ENCODE measurements around the gene WDR35.

Gene WDR35

GRCh38 chr2:19989667-19990415 lies at the start of gene WDR35:
WDR35 (minus strand) TSS chr2:19990105; CDS start chr2:19990015, 90 bp downstream.
- DNase-seq (ENCODE audit: low read depth in 2 of 2, low spot score in 1 of 2): peak; percentile 77 to 88

GRCh38 chr2:20037660-20038059 lies 47.8 kb upstream of the WDR35 start:
- DNase-seq (ENCODE audit: low read depth in 2 of 2, low spot score in 1 of 2): no peak

DNA sequence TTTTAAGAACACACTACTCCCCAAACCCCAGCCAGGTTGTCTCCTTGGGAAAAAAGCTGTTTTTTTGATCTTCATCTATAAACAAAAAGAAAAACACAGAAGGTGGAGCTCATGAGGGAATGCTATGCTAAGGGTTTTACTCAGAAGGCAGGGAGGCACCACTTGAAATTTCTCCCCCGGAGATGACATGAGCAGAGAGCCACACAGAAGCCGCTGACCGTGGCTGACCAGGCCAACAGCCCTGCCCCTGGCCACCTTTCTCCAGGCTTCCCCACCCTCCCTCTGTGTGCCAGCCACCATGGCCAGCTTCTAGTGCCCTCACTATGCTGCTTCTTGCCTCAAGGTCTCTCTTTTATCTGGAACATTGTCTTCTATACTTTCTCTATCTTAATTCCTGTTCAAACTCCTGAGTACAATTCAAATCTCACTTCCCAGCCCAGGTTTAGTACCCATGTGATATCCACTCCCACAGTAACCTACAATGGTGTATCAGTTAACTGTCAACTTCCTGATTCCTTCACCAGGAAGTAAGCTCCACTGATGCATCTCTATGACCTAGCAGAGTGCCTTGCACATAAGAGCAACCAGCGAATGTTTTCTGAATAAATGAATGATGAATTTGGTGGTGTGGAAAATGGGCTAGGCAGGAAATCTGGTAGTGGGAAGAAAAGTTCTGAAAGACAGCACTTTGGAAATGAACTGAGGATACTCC lies 46.2 kb upstream of the WDR35 start:
- DNase-seq (ENCODE audit: low read depth in 2 of 2, low spot score in 1 of 2): no peak

DNA sequence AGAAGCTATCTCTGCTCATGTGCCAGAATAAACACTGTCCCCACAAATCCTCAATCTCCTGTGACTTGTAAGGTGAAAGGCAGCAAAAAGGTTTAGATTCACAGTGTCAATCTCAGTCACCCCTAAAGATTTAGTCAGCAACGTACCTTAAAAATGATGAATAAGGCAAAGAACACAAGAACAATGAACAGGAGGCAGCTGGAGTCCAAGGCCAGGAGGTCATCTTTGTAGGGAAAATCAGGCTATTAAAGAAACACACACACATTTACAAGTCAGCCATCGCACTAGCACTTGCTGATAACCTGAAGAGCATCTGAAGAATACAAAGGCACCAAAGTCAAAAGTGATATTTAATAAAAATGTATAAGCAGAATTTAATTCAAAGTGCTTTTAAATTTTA lies 44.9 kb upstream of the WDR35 start:
- DNase-seq (ENCODE audit: low read depth in 2 of 2, low spot score in 1 of 2): no peak

DNA sequence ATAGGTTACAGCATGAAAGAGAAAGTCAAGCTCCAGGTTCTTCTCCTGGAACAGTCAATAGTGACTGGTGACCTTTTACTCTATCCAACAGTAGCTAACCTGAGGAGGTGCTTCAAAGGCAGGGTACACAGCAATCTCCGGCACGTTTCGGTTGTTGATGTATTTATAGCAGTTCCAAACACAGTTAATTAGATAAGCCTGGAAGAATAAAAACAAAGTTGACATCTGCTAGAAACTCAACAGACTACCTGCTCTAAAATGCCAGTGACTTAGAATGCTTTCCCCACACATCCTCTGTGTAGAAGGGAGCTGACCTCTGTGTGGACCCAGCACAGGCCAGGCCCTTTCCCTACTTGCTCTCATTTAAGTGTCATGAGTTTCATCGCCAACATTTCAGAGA lies 44.3 kb upstream of the WDR35 start:
- DNase-seq (ENCODE audit: low read depth in 2 of 2, low spot score in 1 of 2): no peak

- no peak for DNase-seq (ENCODE audit: low read depth in 2 of 2, low spot score in 1 of 2)
These were observed 43.4 kb upstream of the WDR35 start for GRCh38 chr2:20033322-20033721.

DNA sequence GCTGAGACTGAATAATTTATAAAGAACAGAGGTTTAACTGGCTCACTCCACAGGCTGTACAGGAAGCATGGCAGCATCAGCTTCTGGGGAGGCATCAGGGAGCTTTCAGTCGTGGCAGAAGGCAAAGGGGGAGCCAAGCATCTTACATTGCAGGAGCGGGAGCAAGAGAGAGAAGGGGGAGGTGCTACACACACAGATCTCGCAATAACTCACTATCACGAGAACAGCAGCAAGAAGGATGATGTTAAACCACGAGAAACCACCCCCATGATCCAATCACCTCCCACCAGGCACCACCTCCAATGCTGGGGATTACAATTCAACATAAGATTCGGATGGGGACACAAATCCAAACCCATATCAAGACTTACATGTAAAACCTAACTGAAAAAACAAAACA lies 40.3 kb upstream of the WDR35 start:
- no peak for DNase-seq (ENCODE audit: low read depth in 2 of 2, low spot score in 1 of 2)

DNA sequence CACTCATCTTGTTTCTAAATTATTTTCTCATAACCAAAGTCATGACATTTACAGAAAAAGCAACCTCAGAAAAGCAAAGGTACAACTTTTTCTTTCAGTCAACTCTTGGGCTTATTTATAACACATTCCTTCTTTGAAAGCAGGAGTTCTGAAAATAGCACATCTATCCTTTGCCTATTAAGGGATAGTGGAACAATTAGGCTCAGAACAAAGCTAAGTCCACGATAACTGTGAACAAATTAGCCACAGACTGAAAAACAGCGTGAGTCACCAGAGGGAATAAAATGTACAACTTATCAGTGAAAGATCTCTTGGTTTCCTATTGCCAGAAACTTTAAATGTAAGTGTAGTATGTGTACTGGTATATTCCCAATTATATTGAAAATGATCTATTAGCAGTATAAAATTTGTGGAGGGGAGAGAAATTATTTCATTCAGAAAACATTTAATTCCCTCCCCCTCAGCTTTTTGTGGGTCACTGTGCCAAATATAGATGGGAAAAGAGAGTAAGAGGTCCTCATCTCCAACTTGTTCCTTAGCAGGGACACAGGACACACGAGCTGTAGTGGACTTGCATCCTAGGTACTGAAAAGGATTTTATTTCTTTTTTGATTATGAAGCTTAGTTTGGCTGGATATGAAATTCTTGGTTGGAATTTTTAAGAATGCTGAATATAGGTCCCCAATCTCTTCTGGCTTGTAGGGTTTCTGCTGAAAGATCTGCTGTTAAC lies 38.0 kb upstream of the WDR35 start:
- DNase-seq (ENCODE audit: low read depth in 2 of 2, low spot score in 1 of 2): no peak

GRCh38 chr2:20027260-20027677 lies 37.4 kb upstream of the WDR35 start:
- no peak for DNase-seq (ENCODE audit: low read depth in 2 of 2, low spot score in 1 of 2)

GRCh38 chr2:20025065-20025786 lies 35.3 kb upstream of the WDR35 start:
- DNase-seq (ENCODE audit: low read depth in 2 of 2, low spot score in 1 of 2): no peak

DNA sequence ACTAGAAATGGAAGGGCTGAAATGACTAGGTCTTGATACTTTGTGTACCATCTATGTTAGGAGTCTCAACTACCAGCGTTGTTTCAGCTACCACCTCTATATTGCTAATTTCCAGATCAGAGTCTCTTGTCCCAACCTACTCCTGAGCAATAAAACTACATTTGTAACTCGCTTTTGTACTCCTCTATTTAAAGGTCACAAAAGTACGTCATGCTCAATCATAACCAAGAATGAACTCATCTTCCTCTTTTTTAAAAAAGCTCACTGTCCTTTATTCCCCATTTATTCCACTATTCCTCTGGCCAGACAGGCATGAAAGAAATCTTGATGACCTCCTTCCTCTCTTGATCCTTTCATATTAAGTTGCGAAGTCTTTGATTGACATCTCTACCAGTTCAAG lies 33.8 kb upstream of the WDR35 start:
- no peak for DNase-seq (ENCODE audit: low read depth in 2 of 2, low spot score in 1 of 2)

GRCh38 chr2:20021405-20022009 lies 31.6 kb upstream of the WDR35 start:
- no peak for DNase-seq (ENCODE audit: low read depth in 2 of 2, low spot score in 1 of 2)

GRCh38 chr2:20019747-20020146 lies 29.8 kb upstream of the WDR35 start:
- DNase-seq (ENCODE audit: low read depth in 2 of 2, low spot score in 1 of 2): no peak

- no peak for DNase-seq (ENCODE audit: low read depth in 2 of 2, low spot score in 1 of 2)
These were observed 28.8 kb upstream of the WDR35 start for GRCh38 chr2:20018601-20019152.

DNA sequence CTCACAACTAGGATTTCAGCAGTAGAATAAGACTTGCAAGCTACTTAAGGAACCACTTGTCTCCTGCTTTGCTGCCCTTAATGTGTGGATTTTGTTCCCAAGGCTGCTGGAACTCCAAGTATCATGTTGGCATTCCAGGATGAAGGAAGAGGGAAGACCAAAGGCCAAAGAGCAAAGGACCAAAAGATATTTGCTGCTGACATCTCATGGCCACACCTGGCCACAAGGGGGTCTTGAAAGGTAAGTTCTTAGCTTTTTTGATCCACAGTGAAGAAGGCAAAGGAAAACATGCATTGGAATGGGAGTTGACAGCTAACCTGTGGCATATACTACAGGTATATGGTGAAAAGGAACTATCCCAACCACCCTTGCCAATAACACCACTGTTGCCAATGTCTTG lies 26.4 kb upstream of the WDR35 start:
- DNase-seq (ENCODE audit: low read depth in 2 of 2, low spot score in 1 of 2): no peak

DNA sequence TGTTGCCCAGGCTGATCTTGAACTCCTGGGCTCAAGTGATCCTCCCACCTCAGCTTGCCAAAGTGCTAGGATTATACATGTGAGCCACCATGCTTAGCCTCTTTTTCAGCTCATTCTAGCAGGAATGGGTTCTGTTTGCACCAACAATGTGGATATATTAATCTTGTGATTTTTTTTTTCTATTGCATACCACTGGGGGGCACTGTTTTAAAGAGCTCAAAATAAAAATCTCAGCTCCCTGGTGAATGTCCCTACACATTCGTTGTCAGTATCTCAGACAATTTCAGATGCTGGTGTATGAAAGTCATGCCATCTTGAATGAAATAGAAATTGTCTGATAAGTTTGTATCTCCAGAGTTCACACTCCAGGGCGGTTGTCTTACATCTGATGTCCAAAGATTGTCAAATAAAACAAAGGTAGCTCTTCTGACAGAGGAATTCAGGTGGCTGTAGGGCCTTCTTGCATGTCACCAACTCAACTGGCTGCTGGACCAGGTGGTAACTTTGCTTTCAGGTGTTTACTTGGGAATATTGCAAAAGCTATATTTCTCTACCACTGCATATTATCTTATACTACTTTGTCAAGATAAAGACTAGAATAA lies 25.7 kb upstream of the WDR35 start:
- no peak for DNase-seq (ENCODE audit: low read depth in 2 of 2, low spot score in 1 of 2)

DNA sequence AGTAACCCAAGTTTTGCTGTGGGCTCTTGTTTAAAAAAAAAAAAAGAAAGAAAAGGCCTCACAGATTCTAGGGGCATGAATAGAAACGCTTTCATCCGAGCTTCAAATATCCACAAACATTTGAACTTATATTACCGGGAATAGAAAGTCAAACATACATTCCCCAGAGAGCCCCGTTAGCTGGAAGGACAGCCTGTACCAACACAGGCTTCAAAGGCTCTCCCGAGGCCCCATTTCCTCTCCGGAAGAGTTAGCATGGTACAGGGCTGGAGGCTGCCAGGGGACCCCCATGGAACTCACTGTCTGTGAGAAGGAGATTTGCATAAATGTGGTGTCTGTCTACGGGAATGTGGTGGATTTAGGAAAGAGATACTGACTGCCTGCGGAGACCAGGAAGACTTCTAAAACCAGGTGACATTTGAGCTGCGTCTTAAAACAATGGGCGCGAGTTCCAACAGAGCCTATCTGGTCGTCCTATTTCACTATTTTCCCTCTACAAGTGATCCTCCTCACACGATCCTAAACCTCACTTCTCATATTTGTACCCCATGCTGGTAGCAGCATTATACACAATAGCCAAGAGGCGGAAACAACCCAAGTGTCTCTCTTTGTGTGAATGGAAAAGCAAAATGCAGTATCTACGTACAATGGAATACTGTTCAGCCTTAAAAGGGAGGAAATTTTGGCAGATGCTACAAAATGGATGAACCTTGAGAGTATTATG lies 23.4 kb upstream of the WDR35 start:
- no peak for DNase-seq (ENCODE audit: low read depth in 2 of 2, low spot score in 1 of 2)

DNA sequence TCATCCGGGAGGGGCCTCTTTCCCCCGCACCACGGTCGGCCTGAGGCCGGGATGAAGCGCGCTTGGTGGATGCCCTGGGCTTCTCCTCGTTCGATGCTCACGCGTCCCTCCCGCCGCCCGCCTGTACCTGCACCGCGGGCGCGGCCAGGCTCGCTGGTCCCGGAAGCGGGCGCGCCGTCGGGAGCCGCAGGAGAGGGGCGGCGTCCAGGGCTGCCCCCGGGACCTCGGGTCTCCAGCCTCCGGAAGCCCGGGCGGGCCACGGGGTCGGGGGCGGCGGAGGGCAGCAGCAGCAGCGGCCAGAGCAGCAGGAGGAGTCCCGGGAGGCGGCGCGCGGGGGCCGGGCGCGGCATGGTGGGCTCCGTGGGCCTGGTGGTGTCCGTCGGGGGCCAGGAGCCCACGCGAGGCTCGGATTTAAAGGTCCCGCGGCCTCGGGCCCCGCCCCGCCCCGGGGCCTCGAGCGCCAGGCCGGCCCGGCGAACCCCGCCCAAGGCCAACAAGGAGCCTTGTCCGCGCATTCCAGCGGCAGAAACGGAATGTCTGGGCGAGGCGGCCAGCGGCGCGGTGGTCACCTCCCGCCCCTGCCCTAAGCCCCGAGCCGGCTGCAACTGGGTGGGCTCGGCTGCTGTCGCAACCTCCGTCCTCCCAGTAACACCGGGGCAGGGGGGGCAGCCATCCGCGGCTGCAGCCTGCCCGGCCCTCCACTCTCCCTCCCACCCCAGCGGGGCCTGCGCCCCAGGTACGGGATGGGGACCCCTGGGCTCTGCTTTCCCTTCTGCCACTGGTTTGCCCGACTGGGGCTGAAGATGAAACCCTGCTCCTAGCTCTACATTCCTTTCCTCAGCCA lies 22.6 kb upstream of the WDR35 start, which contains the start of gene MATN3:
Gene MATN3 (minus strand): TSS at position 387 of the 844 bp plus-strand sequence. CDS start 37 bp downstream, at position 350.
- no peak for DNase-seq (ENCODE audit: low read depth in 2 of 2, low spot score in 1 of 2)

- no peak for DNase-seq (ENCODE audit: low read depth in 2 of 2, low spot score in 1 of 2)
These were observed 22.1 kb upstream of the WDR35 start for GRCh38 chr2:20012032-20012281.

Data from stimulated activated CD8-positive, alpha-beta memory T cell treated with anti-CD3 and anti-CD28 coated beads, Interleukin-4, amount 100 ng/mL, for 1 hour (primary cell).